Stimulated activated CD4-positive, alpha-beta T cell treated with anti-CD3 and anti-CD28 coated beads, TNF-alpha, amount 100 ng/mL, for 4 hours (primary cell): ENCODE measurements around the gene COMP.
"Not testable (repeated sequence)": the region's sequence is repeated elsewhere in the genome, so short reads cannot be mapped to it uniquely, and the experiment has no call there.

Experiments
- DNase-seq, 3 experiments: peaks; one replicate each; pipeline ENCODE4 v3.0.0-alpha.2; 2020; ENCODE audit warnings: low read depth in 3 of 3

Gene COMP

DNA sequence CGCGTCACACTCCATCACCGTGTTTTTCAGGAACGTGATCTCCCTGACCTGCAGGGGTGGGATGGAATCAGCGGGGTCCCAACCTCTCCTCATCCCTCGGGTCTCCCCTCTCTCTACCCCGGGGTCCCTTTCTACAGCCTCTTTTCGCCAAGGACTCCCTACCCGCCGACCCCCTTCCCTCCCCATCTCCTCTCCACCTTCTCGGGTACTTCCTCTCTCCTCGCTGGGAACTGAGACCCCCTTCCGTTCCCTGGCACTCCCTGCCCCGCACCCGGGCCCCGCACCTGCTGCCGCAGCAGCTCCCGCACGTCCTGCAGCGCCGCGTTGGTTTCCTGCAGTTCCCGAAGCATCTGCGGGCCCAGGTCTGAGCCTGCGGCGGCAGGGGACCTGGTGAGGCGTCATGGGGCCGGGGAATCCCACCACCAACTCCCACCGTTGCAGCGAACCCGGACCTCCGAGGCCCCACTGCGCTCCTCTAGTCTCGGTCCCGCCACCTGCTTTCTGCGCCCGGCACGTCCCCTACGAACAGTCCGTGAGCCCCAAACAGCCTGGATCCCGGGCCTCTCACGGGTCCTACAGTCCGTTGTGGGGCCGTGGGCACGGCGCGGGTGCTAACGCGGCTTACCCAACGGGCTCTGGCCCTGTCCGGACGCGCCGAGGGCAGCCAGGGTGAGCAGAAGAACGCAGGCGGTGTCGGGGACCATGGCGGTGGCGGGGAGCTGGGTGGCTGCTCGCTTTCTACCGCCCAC is at the start of gene COMP:
Gene COMP, minus strand, starts transcription at position 740 of the 749 bp plus-strand sequence. Its CDS starts 36 bp downstream, at position 704.
- no peak for DNase-seq

DNA sequence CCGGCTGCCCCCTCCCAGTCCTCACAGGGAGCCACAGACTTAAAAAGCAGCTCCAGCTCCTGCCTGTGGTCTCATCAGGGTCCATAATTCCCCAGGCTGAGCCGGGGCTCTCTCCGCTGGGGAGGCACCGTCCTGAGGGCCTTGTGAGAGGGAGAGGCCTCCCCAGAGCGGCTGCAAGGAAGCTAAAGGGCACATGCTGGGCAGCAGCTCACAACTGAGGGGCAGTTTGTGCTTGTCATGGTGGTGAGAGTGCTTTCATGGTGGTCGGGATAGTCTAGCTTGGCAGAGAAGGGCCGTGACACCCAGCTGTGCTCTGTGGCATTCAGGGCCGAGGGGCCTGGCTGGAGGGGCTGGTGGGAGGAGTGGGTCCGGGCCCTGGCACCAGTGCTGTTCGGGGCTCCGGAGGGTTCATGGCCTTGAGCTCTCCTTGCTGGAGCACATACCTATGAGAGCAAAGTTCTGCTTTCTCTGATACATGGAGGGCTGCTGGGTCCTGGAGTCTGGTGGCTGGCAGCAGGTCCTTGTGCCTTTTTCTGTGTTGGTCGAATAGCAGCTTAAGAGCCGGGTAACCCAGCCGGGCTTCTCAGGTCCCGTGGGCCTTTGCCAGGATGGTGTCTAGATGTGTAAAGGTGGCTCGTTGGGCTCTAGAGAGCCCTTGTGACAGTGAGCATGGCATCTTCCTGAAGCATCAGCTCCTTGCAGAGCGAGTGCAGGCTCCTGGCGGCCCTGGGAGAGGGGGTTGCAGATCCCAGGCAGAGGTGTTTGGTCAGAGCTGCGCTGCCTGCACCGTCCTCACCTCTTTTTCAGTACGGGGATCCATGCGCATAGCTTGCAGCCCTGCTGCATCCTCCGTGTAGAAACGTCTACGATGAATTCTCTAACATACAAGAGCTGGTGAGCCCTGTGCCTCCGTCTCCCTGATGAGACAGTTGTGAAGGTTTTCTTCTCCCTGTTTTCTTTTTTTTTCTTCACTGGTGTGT is 49.5 kb upstream of the COMP start:
- DNase-seq: no peak

DNA sequence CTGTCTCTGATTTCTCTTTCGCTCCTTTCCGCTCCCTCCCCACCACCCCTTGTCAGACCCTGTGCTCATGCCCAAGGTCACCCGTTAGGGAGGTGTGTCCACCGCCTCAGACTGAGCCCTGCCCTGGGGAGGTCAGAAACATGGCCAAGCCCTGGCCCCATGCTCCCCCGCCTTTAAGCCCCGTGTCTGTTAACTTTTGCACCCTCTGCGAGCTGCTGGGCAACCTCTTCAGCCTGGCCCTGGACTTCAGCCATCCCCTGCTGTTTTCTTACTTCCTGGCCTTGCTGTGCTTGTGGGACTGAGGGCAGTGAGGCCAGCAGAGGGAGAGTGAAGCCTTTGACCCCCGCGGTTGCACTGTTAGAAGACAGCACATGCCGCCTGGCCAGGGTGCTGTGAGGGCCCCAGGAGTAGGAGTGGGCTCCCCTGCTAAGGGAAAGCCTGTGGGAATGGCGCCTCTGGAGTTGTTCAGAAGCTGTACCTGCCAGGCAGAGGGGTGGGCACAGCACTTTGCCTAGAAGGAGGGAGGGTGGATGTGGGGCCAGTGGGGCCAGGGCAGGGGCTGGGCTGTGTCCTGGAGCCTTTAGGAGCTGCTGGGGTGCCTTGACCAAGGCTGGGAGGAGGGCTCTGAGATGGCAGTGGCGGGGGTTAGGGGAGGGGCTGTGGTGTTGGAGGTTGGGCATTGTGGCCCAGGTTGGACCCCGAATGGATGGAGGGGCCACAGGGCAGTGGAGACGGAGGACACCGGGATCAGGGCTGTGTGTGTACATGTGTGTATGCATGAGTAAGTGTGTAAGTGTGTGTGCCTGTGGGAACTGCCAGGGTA is 48.6 kb upstream of the COMP start:
- no peak for DNase-seq

DNA sequence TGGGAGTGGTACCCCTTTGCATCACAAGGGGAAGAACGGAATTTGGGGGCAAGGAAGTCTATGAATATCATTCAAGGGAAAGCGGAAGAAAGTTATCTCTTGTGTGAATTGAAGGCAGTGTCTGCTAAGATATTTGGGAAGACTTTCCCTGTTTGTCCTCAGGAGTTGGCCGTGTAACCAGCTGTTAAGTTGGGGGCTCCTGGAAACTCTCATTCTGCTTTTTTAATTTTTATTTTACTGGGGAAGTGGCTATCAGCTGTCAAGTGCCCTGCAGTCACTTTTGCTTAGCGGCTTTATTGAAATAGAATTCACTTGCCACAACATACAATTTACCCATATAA is 43.5 kb upstream of the COMP start:
- no peak for DNase-seq

DNA sequence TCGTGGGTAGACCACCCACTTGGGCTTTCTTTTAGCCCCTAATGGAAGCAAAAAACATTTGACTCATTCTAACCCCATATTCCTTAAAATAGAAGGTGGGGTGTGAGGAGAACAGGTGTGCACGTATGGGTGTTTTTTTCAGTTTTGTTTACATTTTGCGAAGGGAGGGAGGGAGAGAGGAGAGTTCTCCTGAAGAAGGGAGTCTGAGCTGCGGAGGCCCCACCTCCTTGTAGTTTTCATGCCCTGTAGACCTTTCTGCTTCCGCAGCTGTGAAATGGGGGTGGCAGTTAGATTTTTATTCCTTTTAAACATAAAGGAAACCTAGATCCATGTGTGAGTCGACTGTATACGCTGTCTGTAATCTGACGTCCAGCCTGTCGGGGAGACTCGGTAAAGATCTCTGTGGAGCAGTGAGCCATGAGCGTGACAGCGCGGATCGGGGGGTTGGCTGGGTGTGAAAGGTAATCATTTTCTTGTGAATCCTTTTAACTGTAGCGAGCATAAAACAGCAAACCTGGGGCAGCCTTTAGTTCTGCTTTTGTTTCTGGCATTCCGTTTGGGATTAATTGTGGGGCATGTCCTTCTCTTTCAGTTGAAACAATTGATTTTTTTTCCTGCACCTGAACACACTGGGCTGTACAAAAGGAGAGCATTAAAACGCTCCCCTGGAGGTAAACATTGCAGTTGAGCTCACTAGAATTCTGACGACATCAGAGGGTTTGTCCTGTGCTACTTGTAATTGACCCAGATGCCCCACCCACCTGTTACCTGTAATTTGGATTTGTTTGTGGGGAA is 42.9 kb upstream of the COMP start:
- DNase-seq: no peak

DNA sequence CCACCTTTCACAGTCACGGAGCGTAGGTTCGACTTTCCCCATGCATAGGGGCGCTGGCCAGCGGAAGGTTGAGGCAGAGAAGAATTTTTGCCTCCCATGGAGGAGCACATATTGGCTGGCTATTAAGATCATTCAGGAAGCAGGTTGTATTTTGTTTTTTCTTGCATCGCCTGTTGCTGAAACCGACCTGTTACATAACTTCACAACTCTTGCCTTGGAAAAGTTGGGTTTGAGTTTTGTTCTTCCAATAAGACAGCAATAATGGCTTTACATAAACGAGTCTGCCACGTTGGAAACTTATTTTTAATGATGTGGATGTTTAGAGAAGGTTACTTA is 42.0 kb upstream of the COMP start:
- no peak for DNase-seq

DNA sequence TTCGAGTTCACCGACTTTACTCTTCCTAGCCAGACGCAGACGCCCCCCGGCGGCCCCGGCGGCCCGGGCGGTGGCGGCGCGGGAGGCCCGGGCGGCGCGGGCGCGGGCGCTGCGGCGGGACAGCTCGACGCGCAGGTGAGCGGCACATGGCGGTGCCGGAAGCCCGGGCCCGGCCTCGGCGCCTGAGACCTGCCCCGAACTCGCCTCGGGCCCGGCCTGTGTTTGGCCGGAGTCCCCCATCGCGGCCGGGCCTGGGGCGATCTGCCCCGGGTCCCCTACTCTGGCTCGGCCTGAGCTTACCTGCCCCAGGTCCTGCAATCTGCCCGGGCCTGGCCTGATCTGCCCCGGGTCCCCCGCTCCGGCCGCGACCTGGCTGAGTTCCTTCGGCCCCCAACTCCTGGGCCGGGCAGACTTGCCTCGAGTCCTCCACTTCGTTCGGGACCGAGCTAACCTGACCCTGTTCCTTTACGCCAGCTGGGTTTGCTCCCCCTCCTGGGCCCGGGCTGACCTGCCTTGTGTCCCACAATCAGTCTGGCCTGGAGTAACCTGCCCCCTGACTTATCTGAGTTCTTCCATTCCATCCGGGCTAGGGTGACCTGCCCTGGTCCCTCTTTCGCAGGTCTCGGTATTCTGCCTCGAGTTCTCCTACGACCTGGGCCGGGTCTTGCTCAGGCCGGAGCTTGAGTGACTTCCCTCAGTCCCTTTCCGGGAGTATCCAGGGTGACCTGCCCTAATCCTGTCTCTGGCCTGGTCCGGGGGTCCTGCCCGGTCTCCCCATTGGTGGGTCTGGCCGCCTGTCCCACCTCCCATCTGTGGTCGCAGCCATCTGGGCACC is 41.4 kb upstream of the COMP start:
- DNase-seq: no peak

DNA sequence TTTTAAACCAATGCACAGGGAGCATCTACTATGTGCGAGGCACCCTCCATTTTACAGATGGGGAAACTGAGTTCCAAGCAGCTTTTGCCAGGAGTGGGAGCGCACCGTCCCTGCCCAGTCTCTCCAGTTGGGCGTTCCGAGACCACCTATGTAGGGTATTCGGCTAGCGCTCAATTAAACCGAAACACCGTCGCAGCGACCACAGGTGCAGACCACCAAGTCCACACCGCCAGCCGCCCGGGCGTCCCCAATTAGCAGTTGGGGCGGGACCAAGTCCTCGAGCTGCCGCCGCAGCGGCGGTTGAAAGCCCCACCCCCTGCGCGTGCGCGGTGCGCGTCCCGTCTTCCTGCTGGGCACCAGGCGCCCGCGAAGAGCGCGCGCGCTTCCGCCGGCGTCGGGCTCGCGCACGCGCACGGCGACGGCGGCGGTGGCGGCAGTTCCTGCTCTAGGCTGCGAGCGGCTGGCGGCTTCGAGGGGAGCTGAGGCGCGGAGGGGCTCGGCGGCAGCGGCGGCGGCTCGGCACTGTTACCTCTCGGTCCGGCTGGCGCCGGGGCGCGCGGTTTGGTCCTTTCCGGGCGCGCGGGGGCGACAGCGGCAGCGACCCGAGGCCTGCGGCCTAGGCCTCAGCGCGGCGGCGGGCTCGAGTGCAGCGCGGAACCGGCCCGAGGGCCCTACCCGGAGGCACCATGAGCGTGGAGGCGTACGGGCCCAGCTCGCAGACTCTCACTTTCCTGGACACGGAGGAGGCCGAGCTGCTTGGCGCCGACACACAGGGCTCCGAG is 40.6 kb upstream of the COMP start, which contains the start of gene UPF1:
Gene UPF1, plus strand, starts transcription at position 436 of the 782 bp plus-strand sequence. Its CDS starts 251 bp downstream, at position 687.
- peak; percentile 93 to 95 (median 94) for DNase-seq

DNA sequence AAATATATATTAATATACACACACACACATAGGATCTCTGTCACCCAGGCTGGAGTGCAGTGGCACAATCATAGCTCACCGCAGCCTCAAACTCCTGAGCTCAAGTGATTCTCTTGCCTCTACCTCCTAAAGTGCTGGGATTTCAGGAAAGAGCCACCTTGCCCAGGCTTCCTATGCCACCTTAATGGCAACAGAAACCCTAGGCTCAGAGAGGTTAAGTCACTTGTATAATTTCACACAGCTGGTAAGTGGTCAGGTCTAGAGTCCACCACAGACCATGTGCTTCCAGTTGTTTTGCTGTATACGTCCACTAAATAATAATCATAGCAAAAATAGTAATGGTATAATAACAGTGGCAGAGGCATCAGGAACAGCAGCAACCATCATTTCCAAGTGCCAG is 39.4 kb upstream of the COMP start:
- no peak for DNase-seq

DNA sequence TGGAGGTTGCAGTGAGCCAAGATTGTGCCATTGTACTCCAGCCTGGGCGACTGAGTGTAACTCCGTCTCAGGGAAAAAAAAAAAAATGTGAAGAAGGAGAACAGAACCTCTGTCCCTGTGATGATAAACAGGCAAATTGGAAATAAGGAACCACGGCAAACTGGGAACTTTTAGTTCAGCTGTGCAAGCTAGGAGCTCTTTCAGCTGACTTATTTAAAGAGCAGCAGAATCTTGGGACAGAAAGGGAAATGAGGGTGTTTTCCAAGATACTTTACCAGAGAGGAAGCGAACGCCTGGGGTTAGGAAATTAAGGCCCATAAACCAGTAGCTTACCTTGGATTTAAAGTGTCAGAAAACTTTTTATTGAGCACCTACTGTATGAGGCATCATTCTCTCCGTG is 37.7 kb upstream of the COMP start:
- DNase-seq: no peak

DNA sequence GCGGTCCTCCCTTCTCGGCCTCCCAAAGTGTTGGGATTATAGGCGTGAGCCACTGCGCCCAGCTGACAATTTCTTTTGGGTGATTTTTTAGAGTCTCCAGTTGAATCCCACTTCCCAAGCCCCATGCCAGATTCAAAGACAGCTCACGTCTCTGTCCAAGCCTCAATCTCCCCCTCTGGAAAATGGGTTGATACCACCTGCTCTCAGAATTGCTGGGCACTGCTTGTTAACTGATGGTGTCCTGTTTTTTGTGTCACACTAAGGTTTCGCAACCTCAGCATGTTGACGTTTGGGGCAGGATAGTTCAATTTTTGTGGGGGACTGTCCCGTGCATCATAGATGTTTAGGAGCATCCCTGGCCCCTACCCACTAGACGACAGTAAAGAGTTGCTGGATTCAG is 26.5 kb upstream of the COMP start:
- no peak for DNase-seq

DNA sequence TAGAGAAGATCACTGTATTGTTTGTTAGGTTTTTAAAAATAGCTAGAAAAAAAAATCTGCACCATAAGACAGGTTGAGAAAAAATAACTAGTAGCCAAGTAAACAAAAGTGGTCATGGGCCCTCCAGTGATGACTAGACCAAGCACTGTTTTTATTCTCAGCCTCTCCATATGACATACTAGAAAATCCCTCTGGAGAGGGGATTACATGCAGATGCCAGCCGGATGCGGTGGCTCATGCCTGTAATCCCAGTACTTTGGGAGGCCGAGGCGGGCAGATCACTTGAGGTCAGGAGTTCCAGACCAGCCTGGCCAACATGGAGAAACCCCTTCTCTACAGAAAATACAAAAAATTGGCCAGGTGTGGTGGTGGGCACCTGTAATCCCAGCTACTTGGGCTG is 25.5 kb upstream of the COMP start:
- DNase-seq: not testable (repeated sequence)

DNA sequence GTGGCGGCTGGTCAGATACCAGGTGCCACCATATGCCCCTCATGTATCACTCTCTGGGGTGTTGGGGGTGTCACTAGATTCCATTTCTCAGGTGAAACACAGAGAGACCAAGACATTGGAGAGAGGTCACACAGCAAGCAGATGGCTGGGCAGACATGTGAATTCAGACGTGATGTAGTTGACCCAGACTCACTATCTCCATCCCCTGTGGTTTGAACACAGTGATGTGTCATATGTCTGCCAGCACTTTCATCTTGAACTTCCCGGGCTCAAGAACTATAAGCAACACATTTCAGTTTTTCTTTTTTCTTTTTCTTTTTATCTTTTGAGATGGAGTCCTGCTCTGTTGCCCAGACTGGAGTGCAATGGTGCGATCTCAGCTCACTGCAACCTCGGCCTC is 24.6 kb upstream of the COMP start:
- DNase-seq: no peak

DNA sequence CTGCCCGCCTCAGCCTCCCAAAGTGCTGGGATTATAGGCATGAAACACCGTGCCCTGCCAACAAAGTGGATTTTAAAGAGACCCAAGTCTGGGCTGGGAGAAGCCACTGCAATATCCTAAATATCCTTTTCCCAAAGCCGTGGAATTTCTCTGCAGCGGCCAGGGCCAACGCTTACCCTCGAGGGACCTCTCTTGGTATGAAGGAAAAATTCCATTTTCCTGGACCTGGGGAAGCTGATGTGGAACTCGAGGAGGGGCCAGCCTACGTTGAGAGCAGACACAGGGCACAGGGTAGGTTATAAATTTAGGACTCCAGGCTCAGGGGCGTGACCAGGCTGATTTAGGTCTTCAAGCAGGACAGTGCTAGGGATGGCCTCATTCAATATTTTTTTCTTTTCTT is 23.0 kb upstream of the COMP start:
- no peak for DNase-seq

DNA sequence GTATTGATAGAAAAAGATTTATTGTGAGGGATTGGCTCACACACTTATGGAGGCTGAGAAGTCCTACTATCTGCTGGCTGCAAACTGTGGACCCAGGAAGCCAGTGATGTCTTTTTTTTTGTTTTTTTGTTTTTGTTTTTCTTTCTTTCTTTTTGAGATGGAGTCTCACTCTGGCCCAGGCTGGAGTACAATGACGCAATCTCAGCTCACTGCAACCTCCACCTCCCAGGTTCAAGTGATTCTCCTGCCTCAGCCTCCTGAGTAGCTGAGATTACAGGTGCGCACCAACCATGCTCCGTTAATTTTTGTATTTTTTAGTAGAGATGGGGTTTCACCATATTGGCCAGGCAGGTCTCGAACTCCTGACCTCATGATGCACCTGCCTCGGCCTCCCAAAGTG is 20.5 kb upstream of the COMP start:
- not testable (repeated sequence) for DNase-seq

DNA sequence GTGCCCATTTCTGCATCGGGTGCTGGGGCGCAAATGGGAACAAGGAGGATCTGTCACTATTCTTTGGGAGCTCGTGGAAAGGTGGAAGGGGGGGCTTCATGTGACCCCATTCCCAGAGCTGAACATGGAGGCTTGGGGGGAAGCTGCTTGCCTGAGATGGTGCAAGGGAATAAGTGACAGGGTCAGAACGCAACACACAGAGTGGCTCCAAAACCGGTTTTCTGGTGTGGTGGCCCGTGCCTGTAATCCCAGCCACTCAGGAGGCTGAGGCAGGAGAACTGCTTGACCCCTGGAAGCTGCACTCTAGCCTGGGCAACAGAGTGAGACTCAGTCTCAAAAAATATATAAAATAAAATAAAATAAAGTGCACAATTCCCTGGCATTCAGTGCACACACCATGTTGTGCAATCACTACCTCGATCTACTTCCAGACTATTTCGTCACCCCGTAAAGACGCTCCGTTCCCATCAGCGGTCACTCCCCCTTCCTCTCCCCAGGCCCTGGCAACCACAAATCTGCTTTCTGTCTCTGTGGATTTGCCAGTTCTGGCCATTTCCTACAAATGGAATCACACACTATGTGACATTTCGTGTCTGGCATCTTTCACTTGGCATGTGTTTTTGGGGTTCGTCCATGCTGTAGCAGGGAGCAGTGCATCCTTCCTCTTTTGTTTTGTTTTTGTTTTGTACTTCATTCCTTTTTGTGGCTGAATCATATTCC is 18.2 kb upstream of the COMP start:
- DNase-seq: no peak

DNA sequence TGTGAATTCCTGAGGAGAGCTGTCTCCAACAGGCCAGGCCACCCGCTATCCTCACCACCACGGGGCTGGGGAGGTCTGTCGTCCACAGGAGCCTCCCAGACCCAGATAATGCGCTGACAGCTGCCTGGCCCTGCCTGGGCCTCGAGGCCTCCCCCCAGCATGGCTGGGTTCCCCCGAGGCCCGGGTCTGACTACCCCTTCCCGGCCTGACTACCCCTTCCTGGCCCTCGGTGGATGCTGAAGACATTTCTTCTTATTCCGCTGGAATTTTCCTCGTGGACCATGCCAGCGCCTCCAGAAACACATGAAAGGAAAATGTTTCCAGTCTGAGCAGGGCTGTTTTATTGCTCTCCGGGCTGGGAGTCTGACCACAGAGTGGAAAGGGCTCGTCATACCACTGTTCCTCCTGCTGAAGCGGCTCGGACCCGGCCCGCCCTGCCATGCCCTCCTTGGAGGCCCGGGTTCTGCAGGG is 16.8 kb upstream of the COMP start:
- DNase-seq: no peak

DNA sequence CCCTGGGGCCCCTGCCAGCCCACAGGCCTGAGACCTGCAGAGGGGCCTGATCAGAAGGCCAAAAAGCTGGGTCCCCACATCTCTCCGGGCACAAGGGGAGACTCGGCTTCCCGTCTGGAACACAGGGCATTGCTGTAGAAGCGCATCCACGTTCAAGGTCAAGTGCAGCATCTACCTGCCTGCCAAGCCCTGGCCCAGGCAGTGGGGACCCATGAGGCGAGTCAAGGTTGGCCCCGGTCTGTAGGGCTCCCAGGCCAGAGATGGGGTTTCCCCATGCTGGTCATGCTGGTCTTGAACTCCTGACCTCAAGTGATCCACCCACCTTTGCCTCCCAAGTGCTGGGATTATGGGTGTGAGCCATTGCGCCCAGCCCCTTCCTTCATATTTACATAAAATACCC is 13.5 kb upstream of the COMP start:
- no peak for DNase-seq

DNA sequence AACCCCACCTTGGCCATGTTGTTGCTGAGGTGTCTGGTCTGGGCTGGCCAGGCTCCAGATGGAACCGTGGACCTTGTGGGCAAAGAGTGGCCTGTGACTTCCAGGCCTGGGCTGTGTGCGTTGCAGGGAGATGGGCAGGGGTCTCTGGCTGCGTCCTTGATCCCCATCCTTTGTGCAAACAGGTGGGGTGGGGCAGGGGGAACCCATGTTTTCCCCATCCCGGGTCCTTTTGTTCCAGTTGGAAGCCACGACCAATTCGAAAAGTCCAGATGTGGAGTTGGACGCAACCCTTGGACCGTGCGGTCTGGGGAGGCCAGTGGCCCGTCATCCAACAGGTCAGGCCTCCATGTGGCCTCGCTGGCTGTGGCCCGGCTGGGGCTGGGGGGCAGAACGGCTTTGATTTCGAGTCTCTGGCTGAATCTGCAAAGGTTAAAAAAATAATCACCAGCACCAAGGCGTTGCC is 13.1 kb upstream of the COMP start:
- no peak for DNase-seq
